SH-SY5Y (cell line): ENCODE results near the gene SYNE3.

ENCODE experiments used
- GATA2 ChIP-seq: IDR thresholded peaks from 2 replicates; pipeline ENCODE4 v1.6.1; 2011; ENCODE audit warnings: mild to moderate bottlenecking, low read depth, low read length
- GATA3 ChIP-seq: IDR thresholded peaks from 2 replicates; pipeline ENCODE4 v1.6.1; 2011; ENCODE audit warnings: low read depth, mild to moderate bottlenecking, low read length, moderate library complexity

GRCh38 chr14:95467232-95467631 lies 49.2 kb downstream of the SYNE3 start:
- TF ChIP-seq GATA2 (no peak), GATA3 (no peak)
